ES-I3 (cell line): ENCODE data around the gene NR2E1.
A peak's percentile ranks its signal among the peaks of the same experiment; 100 is the strongest.

Source experiments
- H3K36me3 ChIP-seq: 2 replicates; pipeline ENCODE4 v1.6.1; 2013; ENCODE audit warnings: mild to moderate bottlenecking, low read length, control low read depth, moderate library complexity; ENCODE audit not compliant: insufficient read depth
- H3K4me1 ChIP-seq: 2 replicates; pipeline ENCODE4 v1.6.1; 2013; ENCODE audit warnings: mild to moderate bottlenecking, control low read depth, low read length; ENCODE audit not compliant: insufficient read depth
- H3K9ac ChIP-seq: 2 replicates; pipeline ENCODE4 v1.6.1; 2013; ENCODE audit warnings: low read depth, mild to moderate bottlenecking, low read length, moderate library complexity
- H3K9me3 ChIP-seq: 2 replicates; pipeline ENCODE4 v1.6.1; 2013; ENCODE audit warnings: mild to moderate bottlenecking, low read length, moderate library complexity; ENCODE audit not compliant: control insufficient read depth, insufficient read depth

Gene NR2E1

GRCh38 chr6:108163644-108164542, 1.9 kb upstream of the NR2E1 start:
- H3K9me3 ChIP-seq: no peaks in the 10 kb centered on the region

GRCh38 chr6:108164543-108164814, 1.3 kb upstream of the NR2E1 start:
- Histone ChIP-seq H3K4me1 (peaks cover 6% of the 10 kb centered on the region; the same call in 1 of the 2 replicates), H3K36me3 (no peaks in the 10 kb centered on the region), H3K9me3 (no peaks in the 10 kb centered on the region), H3K9ac (peak overlapping the region; percentile 37; the same call in 1 of the 2 replicates)

More at GRCh38 chr6:108163644-108164542, 1.9 kb upstream of the NR2E1 start:
- H3K36me3 ChIP-seq: no peaks in the 10 kb centered on the region
- peaks cover 6% of the 10 kb centered on the region; the same call in 1 of the 2 replicates for H3K4me1 ChIP-seq
- peak overlapping the region; percentile 11; the same call in 1 of the 2 replicates for H3K9ac ChIP-seq

- Histone ChIP-seq H3K4me1 (peaks cover 6% of the 10 kb centered on the region; the same call in 1 of the 2 replicates), H3K9ac (peak overlapping the region; percentile 37; the same call in 1 of the 2 replicates), H3K9me3 (no peaks in the 10 kb centered on the region)
Measured at GRCh38 chr6:108164815-108165706, 761 bp upstream of the NR2E1 start.

GRCh38 chr6:108166664-108167448, 1.0 kb downstream of the NR2E1 start:
- H3K36me3 ChIP-seq: no peaks in the 10 kb centered on the region
- peak overlapping the region; percentile 29; the same call in 1 of the 2 replicates for H3K9ac ChIP-seq
- H3K9me3 ChIP-seq: no peaks in the 10 kb centered on the region
- H3K4me1 ChIP-seq: peaks cover 8% of the 10 kb centered on the region; the same call in 1 of the 2 replicates

More at GRCh38 chr6:108164815-108165706, 761 bp upstream of the NR2E1 start:
- H3K36me3 ChIP-seq: no peaks in the 10 kb centered on the region

- no peaks in the 10 kb centered on the region for H3K36me3 ChIP-seq
- H3K9ac ChIP-seq: peak overlapping the region; percentile 29; the same call in 1 of the 2 replicates
- H3K4me1 ChIP-seq: peaks cover 8% of the 10 kb centered on the region; the same call in 1 of the 2 replicates
Measured at GRCh38 chr6:108167449-108168089, 1.7 kb downstream of the NR2E1 start.

GRCh38 chr6:108168090-108168463, 2.3 kb downstream of the NR2E1 start:
- H3K9me3 ChIP-seq: no peaks in the 10 kb centered on the region
- peak overlapping the region; percentile 29; the same call in 1 of the 2 replicates for H3K9ac ChIP-seq
- H3K36me3 ChIP-seq: no peaks in the 10 kb centered on the region
- peaks cover 8% of the 10 kb centered on the region; the same call in 1 of the 2 replicates for H3K4me1 ChIP-seq

More at GRCh38 chr6:108167449-108168089, 1.7 kb downstream of the NR2E1 start:
- H3K9me3 ChIP-seq: no peaks in the 10 kb centered on the region

- peak overlapping the region; percentile 29; the same call in 1 of the 2 replicates for H3K9ac ChIP-seq
- no peaks in the 10 kb centered on the region for H3K9me3 ChIP-seq
- no peaks in the 10 kb centered on the region for H3K36me3 ChIP-seq
- H3K4me1 ChIP-seq: peaks cover 5% of the 10 kb centered on the region; the same call in 1 of the 2 replicates
Measured at GRCh38 chr6:108168501-108169463, 3.0 kb downstream of the NR2E1 start.

GRCh38 chr6:108169464-108170331, 3.9 kb downstream of the NR2E1 start:
- Histone ChIP-seq H3K9ac (peak overlapping the region; percentile 29; the same call in 1 of the 2 replicates), H3K4me1 (peaks cover 2% of the 10 kb centered on the region; the same call in 1 of the 2 replicates), H3K9me3 (no peaks in the 10 kb centered on the region), H3K36me3 (no peaks in the 10 kb centered on the region)

- Histone ChIP-seq H3K9me3 (no peaks in the 10 kb centered on the region), H3K4me1 (peaks cover 2% of the 10 kb centered on the region; the same call in 1 of the 2 replicates), H3K9ac (no peak overlapping the region; the same call in 1 of the 2 replicates), H3K36me3 (no peaks in the 10 kb centered on the region)
Measured at GRCh38 chr6:108170332-108171290, 4.8 kb downstream of the NR2E1 start.

GRCh38 chr6:108171291-108171917, 5.6 kb downstream of the NR2E1 start:
- Histone ChIP-seq H3K4me1 (peaks cover 2% of the 10 kb centered on the region; the same call in 1 of the 2 replicates), H3K9me3 (no peaks in the 10 kb centered on the region)

More at GRCh38 chr6:108171291-108171917, 5.6 kb downstream of the NR2E1 start:
- Histone ChIP-seq H3K36me3 (no peaks in the 10 kb centered on the region), H3K9ac (no peak overlapping the region)
